GM21825 (cell line): ENCODE measurements around the gene RAB40B.

ENCODE experiments used
- ATAC-seq: cut with Tn5 transposase; IDR thresholded peaks from one replicate; pipeline ENCODE4 v1.9.1; 2021; ENCODE audit warnings: mild to moderate bottlenecking, moderate library complexity; ENCODE audit not compliant: unreplicated experiment

Gene RAB40B

GRCh38 chr17:82716203-82717010 is 17.9 kb upstream of the RAB40B start, which contains the start of gene FN3KRP:
Gene FN3KRP, plus strand, starts transcription at chr17:82716706. Its CDS starts 50 bp downstream, at chr17:82716756.
- ATAC-seq, result peak; percentile 60

DNA sequence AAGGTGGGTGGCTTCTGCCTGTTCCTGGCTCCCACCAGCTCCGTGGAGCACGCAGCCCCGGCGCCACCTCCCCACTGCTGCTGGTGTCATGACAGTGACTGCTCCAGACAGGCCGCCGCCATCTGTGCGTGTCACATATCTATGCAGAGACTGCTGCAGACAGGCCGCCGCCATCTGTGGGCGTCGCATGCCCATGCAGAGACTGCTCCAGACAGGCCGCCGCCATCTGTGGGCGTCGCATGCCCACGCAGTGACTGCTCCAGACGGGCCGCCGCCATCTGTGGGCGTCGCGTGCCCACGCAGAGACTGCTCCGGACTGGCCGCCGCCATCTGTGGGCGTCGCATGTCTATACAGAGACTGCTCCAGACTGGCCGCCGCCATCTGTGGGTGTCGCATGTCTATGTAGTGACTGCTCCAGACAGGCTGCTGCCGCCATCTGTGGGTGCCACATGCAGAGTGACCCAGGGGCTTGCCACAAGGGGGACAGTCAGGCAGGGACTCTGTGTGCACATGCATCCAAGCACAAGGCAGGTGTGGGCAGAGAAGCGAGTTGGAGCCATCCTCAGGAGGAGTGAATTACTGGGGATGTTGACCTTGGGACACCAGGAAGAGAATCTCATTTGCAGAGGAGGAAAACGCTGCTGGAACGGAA is 14.7 kb upstream of the RAB40B start:
- no peak for ATAC-seq

GRCh38 chr17:82710499-82711232 is 12.2 kb upstream of the RAB40B start:
- ATAC-seq, result no peak

DNA sequence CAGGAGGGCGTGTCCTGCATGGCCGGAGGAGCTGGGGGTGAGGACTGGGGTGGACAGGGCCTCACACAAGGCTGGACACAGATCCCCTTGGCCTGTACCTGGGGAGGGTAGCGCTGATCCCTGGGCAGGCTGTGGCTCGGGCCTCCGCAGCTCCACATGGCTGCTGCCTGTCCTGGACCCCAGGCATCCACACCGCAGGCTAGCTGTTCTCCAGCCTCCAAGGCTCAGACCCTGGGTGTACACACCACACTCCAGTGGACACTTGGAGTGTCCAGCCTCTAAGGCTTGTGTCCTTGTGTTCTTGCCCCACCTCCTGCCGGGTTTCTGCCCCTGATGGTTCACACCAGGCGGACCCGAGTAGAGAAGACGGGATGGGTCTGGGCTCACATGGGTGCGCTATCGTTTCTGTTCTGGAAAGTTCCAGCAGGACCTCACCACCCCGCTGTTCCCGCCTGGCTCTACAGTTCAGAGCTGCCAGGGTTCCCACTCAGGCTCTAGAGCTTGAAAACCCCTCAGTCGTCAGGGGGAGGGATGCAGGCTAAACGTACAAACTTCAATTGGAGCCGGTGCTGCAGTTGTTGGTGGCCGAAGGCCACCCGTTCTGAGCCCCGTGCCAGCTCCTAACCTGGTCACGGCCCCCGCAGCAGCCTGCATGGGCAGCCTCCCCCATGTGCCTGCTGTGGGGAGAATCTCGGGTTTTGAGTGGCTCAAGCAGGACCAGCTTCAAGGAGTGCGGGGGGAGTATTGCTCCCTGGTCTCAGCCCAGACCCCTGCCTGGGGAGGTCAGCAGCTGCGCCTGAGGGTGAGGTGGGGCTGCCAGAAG is 11.4 kb upstream of the RAB40B start:
- ATAC-seq, result no peak

GRCh38 chr17:82709024-82709675 is 10.7 kb upstream of the RAB40B start:
- no peak for ATAC-seq

DNA sequence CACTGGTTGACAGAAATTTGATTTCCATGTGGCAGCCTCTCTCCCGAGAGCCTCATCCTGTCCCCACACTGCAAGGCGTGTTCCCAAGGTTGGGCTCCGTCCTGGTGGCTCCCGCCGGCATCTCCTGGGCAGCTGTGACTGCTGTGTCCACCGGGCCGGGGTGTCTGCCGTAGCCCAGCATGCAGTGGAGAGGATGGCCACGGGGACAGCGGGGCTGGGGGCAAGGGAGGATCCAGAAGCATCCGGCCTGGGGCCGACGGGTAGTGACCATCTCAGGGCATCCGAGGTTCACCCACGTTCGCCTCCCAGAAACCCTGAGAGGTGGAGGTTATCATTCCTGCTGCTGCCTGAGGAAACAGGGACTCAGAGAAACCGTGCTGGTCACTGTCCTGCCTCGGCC is 7.3 kb upstream of the RAB40B start:
- no peak for ATAC-seq

- ATAC-seq, result no peak
These were observed 6.4 kb upstream of the RAB40B start for GRCh38 chr17:82704886-82705285.

DNA sequence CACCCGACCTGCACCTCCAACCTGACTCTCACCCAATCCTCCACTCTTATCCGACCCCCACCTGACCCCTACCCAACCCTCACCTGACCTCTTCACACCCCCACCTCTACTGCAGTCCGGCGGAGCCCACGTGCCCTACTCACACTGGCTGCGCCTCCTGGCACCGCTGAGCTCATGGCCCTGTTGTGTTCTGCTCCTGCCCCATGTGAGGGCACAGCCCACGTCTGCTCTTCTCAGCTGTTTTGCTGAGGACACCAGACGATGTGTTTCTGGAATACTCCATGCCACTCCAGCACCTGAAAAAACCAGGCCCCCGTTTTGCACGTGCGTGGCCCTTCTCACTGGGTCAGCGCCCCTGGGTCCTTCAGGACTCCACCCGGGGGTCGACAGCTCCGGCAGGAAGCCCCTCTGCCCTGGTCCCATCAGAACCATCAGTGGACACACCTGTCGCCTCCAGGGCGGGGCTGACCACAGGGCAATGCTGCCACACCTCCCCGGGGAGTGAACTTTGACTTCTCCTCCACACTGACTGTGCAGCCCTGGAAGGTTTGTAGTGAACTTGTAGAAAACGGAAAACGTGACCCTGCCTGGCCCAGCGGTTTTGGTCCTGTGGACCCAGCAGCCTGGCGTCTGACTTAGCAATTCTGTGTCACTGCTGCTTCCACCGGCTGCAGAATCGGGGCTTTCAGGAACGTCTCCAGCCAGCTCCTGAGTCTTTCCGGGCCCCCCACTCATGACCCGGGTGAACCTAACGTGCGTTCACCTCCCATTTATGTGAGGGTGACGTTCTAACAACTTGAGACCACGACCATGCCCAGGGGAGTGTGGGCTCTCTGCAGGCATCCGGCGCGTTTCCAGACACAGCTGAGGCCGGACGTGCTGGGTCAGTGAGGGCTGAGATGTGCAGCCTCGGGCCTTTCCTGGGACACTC is 5.7 kb upstream of the RAB40B start:
- ATAC-seq, result no peak

DNA sequence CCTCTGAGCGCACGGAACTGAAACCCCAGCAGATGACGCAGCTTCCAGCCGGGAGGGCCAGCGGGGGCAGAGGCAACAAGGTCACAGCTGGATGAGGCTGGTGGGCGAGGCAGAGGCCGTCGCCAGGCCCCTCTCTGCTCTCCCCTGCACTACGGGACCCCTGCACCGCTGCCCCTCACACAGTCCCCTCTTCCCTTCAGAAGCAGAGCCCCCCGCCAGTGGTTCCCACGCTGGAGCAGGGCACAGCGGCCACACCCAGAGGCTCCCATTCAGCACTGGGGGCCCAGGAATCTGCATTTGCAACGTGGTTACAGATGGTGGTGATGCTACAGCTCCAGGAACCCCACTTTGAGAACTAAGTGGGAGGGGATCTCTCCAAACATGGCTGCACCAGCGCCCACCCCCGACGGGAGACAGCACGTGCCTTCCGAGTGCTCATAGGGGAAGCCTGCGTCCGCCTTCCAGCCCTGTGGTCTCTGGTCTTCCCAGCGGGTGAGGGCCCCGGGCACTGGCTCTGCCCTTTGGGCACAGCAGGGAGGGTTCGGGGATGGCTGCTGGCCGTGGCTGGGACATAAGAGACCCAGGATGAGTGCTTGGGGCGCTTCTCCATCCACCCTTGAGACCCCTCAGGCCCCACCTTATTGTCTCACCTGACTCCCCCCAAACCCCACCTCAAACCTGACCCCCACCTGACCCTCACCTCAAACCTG is 4.7 kb upstream of the RAB40B start:
- ATAC-seq, result no peak

DNA sequence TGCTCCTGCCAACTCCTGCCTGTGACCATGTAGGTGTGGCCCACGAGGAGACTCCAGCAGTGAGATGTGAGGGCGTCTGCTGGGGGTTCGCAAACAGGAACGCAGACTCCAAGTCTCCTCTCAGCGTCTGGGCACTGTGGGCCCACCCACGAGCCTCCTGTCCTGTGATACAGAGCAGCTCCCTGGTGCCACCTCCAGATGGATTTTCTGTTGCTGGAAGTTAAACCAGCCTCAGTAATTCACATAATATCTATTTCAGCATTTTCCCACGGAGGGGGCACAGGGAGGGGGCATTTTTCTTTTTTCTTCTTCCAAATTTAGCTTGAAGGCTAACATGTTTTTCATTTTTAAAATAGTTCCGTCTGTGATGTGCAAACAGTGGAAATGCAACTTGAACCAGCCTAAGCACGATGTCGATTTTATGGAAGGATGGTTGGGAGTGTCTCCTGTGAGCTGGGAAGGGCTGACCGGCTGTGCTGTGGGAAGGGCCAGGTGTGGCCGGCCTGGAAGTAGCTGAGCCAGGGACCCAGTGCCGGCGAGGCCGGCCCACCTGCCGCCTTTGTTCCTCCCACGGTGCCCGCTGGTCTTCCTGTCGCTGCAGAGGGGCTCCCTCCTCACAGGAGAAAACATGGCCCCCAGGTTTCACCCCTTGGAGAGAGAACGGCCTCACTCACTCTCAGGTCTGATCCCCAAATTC is 3.9 kb upstream of the RAB40B start:
- no peak for ATAC-seq

DNA sequence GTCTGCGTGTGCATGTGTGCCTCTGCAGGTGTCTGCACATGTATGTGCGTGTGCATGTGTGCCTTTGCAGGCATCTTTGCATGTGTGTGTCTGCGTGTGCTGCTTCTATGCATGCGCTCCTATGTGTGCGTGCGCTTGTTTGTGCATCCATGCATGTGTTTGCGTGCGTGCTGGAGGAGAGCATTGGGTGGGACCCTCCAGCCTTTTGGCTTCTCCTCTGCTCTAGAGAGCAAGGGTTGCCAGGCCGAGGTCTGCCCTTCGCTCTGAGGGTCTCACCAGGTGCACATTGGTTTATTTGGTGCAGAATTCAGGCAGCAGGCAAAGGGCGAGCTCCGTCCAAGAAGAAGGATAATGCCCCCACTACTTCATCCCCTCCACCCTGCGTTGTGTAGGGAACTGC is 1.1 kb upstream of the RAB40B start:
- no peak for ATAC-seq

GRCh38 chr17:82698974-82699442 is 510 bp upstream of the RAB40B start:
- ATAC-seq, result no peak

DNA sequence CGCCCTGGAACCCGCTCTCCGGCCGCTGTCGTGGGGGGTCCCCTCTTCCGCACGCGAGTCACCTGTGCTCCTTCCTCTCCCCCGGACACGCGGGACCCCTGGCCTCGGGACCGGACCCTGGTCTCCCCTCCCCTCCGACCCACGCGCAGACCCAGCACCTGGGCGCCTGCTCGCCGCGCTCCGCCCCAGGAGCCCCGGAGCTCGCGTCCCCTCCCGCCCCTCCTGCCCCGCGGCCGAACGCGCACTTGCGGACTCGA is 762 bp downstream of the RAB40B start:
- no peak for ATAC-seq

GRCh38 chr17:82696916-82697807 is 1.3 kb downstream of the RAB40B start:
- no peak for ATAC-seq

- no peak for ATAC-seq
These were observed 2.2 kb downstream of the RAB40B start for GRCh38 chr17:82696259-82696658.

DNA sequence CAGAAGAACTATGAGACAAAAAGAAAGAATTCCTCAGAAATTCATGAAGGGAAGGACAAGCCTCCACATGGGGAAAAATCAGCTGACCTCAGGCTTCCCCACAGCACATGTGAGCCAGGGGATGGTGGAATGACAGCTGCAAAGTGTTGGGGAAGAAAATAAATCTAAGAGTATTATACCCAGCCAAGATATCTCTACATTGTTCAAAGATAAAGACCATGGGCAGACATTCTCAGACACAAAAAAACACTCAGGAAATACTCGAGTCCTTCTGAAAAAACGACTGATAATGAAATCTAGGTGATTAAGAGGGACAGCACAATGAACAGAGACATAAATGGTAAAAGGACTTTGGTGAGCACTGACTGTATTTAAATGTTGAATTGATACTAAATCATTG is 3.9 kb downstream of the RAB40B start:
- ATAC-seq, result no peak

- ATAC-seq, result no peak
These were observed 5.2 kb downstream of the RAB40B start for GRCh38 chr17:82693168-82693867.
